K562 (cell line): ENCODE results near the gene SPEG. TPM values are rescaled to one million over a fixed set of nuclear protein-coding genes. Genes with fewer than 3 reads are reported as not detected.

Experiments used
- ATAC-seq: fragments of 200-7000 bp; cut with Tn5 transposase; 3 replicates; pipeline ENCODE4 v1.9.1; 2020; ENCODE audit warnings: moderate library complexity
- BruUV-seq: library from RNA; stranded (reverse); fragments of 400-500 nt; replicated peaks from 2 replicates; lab custom pipeline; 2021; lab: Mats Ljungman, UMichigan
- CTCF ChIA-PET: fragments of 300-600 bp; formaldehyde crosslinking; extraction: SDS; loops from one replicate; lab custom pipeline; 2021; ENCODE audit warnings: low intra/inter-chr PET ratio; lab: Yijun Ruan, JAX
- POLR2A ChIA-PET: fragments of 300-600, 350-650 bp; sonication (Branson Sonifier 250); formaldehyde crosslinking; extraction: SDS; loops from one replicate; lab custom pipeline; 2021; ENCODE audit warnings: antibody characterized with exemption, inconsistent platforms; lab: Yijun Ruan, JAX
- DNase-seq, 4 experiments: peaks; one replicate each; pipeline versions ENCODE4 v3.0.0 to v3.0.0-alpha.2; 2011 to 2018; ENCODE audit warnings: low spot score in 3 of 4, mixed read lengths in 3 of 4; ENCODE audit errors: extremely low read depth in 1 of 4
- FAIRE-seq: peaks from 2 replicates; lab custom pipeline; 2011; peaks lifted over from hg19 to GRCh38; lab: Jason Lieb, UNC
- H2AFZ ChIP-seq: 2 replicates; pipeline ENCODE4 v1.6.0; 2011; ENCODE audit warnings: low read depth, low read length, control low read depth, inconsistent platforms
- H3K27ac ChIP-seq: fragments of 200-600 bp; 3 replicates; pipeline ENCODE4 v1.8.0; 2011; ENCODE audit warnings: low read depth, mild to moderate bottlenecking, control low read depth, inconsistent platforms, low read length, moderate library complexity, mixed read lengths; ENCODE audit errors: extremely low read depth
- H3K27me3 ChIP-seq, 2 experiments: fragments of 300-600 bp in 1 of 2; 2 replicates in 1 of 2; 3 replicates in 1 of 2; pipeline versions ENCODE4 v1.6.0 to v1.8.0; 2011; ENCODE audit warnings: inconsistent platforms in 2 of 2, low read length in 2 of 2, mild to moderate bottlenecking in 1 of 2, mixed read lengths in 1 of 2, moderate library complexity in 1 of 2; ENCODE audit not compliant: control insufficient read depth in 2 of 2, insufficient read depth in 2 of 2
- H3K36me3 ChIP-seq: fragments of 300-600 bp; 3 replicates; pipeline ENCODE4 v1.8.0; 2011; ENCODE audit warnings: mild to moderate bottlenecking, low read length, inconsistent platforms; ENCODE audit not compliant: control insufficient read depth, insufficient read depth
- H3K4me1 ChIP-seq, 2 experiments: fragments of 200-600 bp in 1 of 2; replicated peaks in 1 of 2; 2 replicates in 1 of 2; 3 replicates in 1 of 2; pipeline versions ENCODE4 v1.5.1 to v1.8.0; 2011; ENCODE audit warnings: inconsistent platforms in 2 of 2, low read length in 2 of 2, mild to moderate bottlenecking in 1 of 2, mixed read lengths in 1 of 2, moderate library complexity in 1 of 2; ENCODE audit not compliant: control insufficient read depth in 2 of 2, insufficient read depth in 2 of 2
- H3K4me2 ChIP-seq: 2 replicates; pipeline ENCODE4 v1.6.1; 2011; ENCODE audit warnings: low read length, control low read depth, inconsistent platforms, mixed read lengths; ENCODE audit not compliant: insufficient read depth
- H3K4me3 ChIP-seq: fragments of 200-600 bp; sonication (generic), shearing (Covaris generic); 2 replicates; pipeline ENCODE4 v1.5.1; 2016; ENCODE audit warnings: control low read depth, inconsistent platforms
- H3K79me2 ChIP-seq: fragments of 200-600 bp; 3 replicates; pipeline ENCODE4 v1.8.0; 2011; ENCODE audit warnings: low read length, inconsistent platforms; ENCODE audit not compliant: control insufficient read depth, insufficient read depth
- H3K9ac ChIP-seq, 2 experiments: 2 replicates each; pipeline versions ENCODE4 v1.6.0 to v1.6.1; 2011; ENCODE audit warnings: low read depth in 2 of 2, low read length in 2 of 2, control low read depth in 1 of 2, inconsistent platforms in 1 of 2, mild to moderate bottlenecking in 1 of 2, mixed read lengths in 1 of 2; ENCODE audit not compliant: insufficient read depth in 1 of 2
- H3K9me1 ChIP-seq: one replicate; pipeline ENCODE4 v1.6.0; 2011; ENCODE audit warnings: inconsistent platforms, mild to moderate bottlenecking, low read length, moderate library complexity; ENCODE audit not compliant: control insufficient read depth, insufficient read depth
- H3K9me3 ChIP-seq: replicated peaks from 2 replicates; pipeline ENCODE4 v1.5.1; 2011; ENCODE audit warnings: low read depth, low read length, inconsistent platforms; ENCODE audit not compliant: control insufficient read depth, insufficient read depth
- H4K20me1 ChIP-seq: replicated peaks from 2 replicates; pipeline ENCODE4 v1.6.1; 2011; ENCODE audit warnings: low read length, inconsistent platforms, mixed read lengths; ENCODE audit not compliant: control insufficient read depth, insufficient read depth
- BCL6 ChIP-seq: fragments of 250-450 bp; sonication (Bioruptor Pico); IDR thresholded peaks from 2 replicates; pipeline ENCODE4 v1.4.0; 2020
- BRF2 ChIP-seq: IDR thresholded peaks from 3 replicates; pipeline ENCODE4 v1.6.1; 2011; ENCODE audit warnings: borderline replicate concordance, mild to moderate bottlenecking; ENCODE audit not compliant: insufficient read length, insufficient read depth
- ETV5 ChIP-seq: sonication (generic); formaldehyde crosslinking; IDR thresholded peaks from 2 replicates; pipeline ENCODE4 v1.4.0; 2020; ENCODE audit warnings: low read depth, mild to moderate bottlenecking, missing genetic modification reagents
- MIER1 ChIP-seq: fragments of 450-650 bp; IDR thresholded peaks from 2 replicates; pipeline ENCODE4 v1.6.1; 2016; ENCODE audit warnings: antibody characterized with exemption, mild to moderate bottlenecking, low read depth
- MTF1 ChIP-seq: fragments of 250-450 bp; sonication (Bioruptor Pico); IDR thresholded peaks from 2 replicates; pipeline ENCODE4 v1.9.0; 2021; ENCODE audit warnings: moderate library complexity, mild to moderate bottlenecking, inconsistent platforms, borderline replicate concordance
- MXD1 ChIP-seq: fragments of 250-450 bp; sonication (Bioruptor Pico); IDR thresholded peaks from 2 replicates; pipeline ENCODE4 v1.8.0; 2021; ENCODE audit warnings: borderline replicate concordance, mild to moderate bottlenecking, moderate library complexity; ENCODE audit not compliant: poor library complexity, severe bottlenecking
- NFE2L1 ChIP-seq: fragments of 450-650 bp; IDR thresholded peaks from 2 replicates; pipeline ENCODE4 v1.6.1; 2016; ENCODE audit warnings: missing genetic modification characterization, low read depth, mild to moderate bottlenecking, missing compliant biosample characterization, moderate library complexity, borderline replicate concordance
- PHB2 ChIP-seq: fragments of 450-650 bp; IDR thresholded peaks from 2 replicates; pipeline ENCODE4 v1.6.1; 2017; ENCODE audit warnings: low read depth
- RB1 ChIP-seq: fragments of 450-650 bp; IDR thresholded peaks from 2 replicates; pipeline ENCODE4 v1.6.1; 2017; ENCODE audit warnings: low read depth, mild to moderate bottlenecking
- SMC3 ChIP-seq: conservative IDR thresholded peaks from 2 replicates; pipeline ENCODE4 v1.6.1; 2011; ENCODE audit warnings: low read depth, low read length, improper control_type of control experiment; ENCODE audit not compliant: insufficient read depth
- SRSF3 ChIP-seq: fragments of 200-400 bp; formaldehyde crosslinking; IDR thresholded peaks from 2 replicates; pipeline ENCODE4 v1.6.1; 2016; ENCODE audit warnings: mild to moderate bottlenecking, low read length, moderate library complexity; ENCODE audit not compliant: insufficient read depth
- TSC22D4 ChIP-seq: fragments of 450-650 bp; IDR thresholded peaks from 2 replicates; pipeline ENCODE4 v1.6.1; 2016; ENCODE audit warnings: missing genetic modification characterization, missing biosample characterization, control low read depth
- ZNF324 ChIP-seq: fragments of 250-450 bp; sonication (Bioruptor Pico); IDR thresholded peaks from 2 replicates; pipeline ENCODE4 v1.4.0; 2020; ENCODE audit warnings: mild to moderate bottlenecking
- ZNF507 ChIP-seq: conservative IDR thresholded peaks from 2 replicates; pipeline ENCODE4 v1.6.1; 2017; ENCODE audit warnings: missing genetic modification characterization, missing compliant biosample characterization
- ZNF707 ChIP-seq: fragments of 250-450 bp; sonication (Bioruptor Pico); conservative IDR thresholded peaks from 2 replicates; pipeline ENCODE4 v1.8.0; 2022; ENCODE audit warnings: inconsistent platforms, mild to moderate bottlenecking, moderate library complexity
- WGBS: fragments of 100-300 bp; shearing (Covaris generic); methylation state at CpG from one replicate; pipeline ENCODE4 v1.1.6; 2016; ENCODE audit warnings: low coverage, mixed read lengths; ENCODE audit not compliant: insufficient coverage; ENCODE audit errors: missing lambda C conversion rate; 5-methylcytosine and 5-hydroxymethylcytosine counted together
- in situ Hi-C: fragments of 300-500 bp; cut with MboI; formaldehyde crosslinking; loops from 4 replicates; pipeline ENCODE4 v1.15.0; 2018; ENCODE audit warnings: inconsistent platforms, mixed read lengths
- intact Hi-C: fragments of 100-400 bp; cut with micrococcal nuclease; formaldehyde crosslinking; loops from 2 replicates; pipeline ENCODE4 v1.14.2; 2022
- polyA plus RNA-seq, 8 experiments: library from polyadenylated mRNA; depleted of rRNA in 4 of 8; stranded (reverse) in 5 of 8; unstranded in 3 of 8; fragments of >200 nt; fragmentation: Nextera tagmentation in 2 of 8; fragmentation: Illumina TruSeq in 1 of 8; extraction: Ambion mirVana in 2 of 8; extraction: Trizol in 1 of 8; gene quantifications; 2 replicates each; pipeline versions ENCODE4 v1.2.1 to v1.2.3, GENCODE V29; 2011 to 2014; ENCODE audit warnings: inconsistent platforms in 1 of 8, missing spikeins in 1 of 8
- total RNA-seq, 7 experiments: library from RNA; depleted of rRNA in 6 of 7; stranded (reverse); fragments of >200 nt in 6 of 7; fragmentation: Illumina TruSeq in 2 of 7; extraction: Trizol in 2 of 7; gene quantifications; 2 replicates each; pipeline versions ENCODE4 v1.2.1 to v1.2.3, GENCODE V29; 2011 to 2021; ENCODE audit warnings: low replicate concordance in 1 of 7
- TF ChIP-seq, protein P1 (sequence below): fragments of 250-450 bp; sonication (Bioruptor Pico); IDR thresholded peaks from 2 replicates; pipeline ENCODE4 v1.5.1; 2021; ENCODE audit warnings: mild to moderate bottlenecking
- TF ChIP-seq, protein P2 (sequence below): fragments of 250-450 bp; sonication (Bioruptor Pico); IDR thresholded peaks from 2 replicates; pipeline ENCODE4 v1.4.0; 2020; ENCODE audit warnings: borderline replicate concordance

SPEG gene
- total and polyA plus RNA-seq, 9 of the 15 experiments (the other 6 are each of a cell fraction or from before 2014, with no cell fraction given) = 0.49 to 8.7 (median 3.0) TPM

DNA sequence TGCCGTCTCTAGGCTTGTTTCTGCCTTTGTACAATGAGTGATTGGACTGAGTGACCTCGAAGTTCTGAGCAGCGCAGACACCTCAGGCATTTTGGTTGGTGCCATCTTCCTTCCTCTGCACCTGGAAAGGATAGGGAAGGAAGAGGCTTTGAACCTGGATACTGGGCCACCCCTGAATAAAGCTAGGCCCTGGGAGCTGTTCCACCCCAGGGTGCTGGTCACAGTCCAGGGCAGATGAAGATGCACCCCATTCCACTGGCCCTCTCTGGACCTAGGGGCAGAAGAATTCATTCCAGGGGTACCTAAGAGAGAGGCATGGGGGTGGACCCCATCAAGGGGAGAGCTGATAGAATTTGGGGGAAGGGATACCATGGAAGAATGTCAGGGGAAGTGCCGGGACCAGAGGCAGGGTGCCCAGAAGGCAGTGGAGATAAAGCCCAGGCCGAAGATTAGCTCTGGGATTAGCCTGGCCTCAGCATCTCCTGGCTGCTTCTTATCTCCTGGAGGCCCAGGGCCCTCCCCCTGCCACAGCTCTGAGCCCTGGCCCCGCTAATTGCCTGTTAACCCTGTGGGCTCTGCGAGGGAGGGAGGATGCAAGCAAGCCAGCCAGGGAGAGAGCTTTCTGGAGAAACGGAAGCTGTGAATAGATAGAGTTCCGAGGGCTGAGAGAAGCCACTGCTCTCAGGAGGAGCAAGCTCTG, 91.0 kb downstream of the SPEG start:
- Histone ChIP-seq H3K27me3 (no peaks in the 10 kb centered on the region), H3K9me1 (no peaks in the 10 kb centered on the region), H3K79me2 (peaks cover 79% of the 10 kb centered on the region), H3K4me2 (peak overlapping the region; percentile 74), H3K4me3 (no peak overlapping the region; the same call in 1 of the 2 replicates), H3K9me3 (no peaks in the 10 kb centered on the region), H3K4me1 (peaks cover 84 to 91% of the 10 kb centered on the region in 2 experiments), H3K36me3 (peaks cover 29% of the 10 kb centered on the region; the same call in 2 of the 3 replicates), H2AFZ (no peak overlapping the region), H3K9ac (peak overlapping the region; percentile 58 to 83), H3K27ac (peak overlapping the region; percentile 71), H4K20me1 (no peaks in the 10 kb centered on the region)
- FAIRE-seq (peak; percentile 98), ATAC-seq (peak; percentile 76), DNase-seq (peak; percentile 68 to 93 (median 80))
- ChIA-PET POLR2A (interaction anchor here (0.7 to 1.2 kb wide), 5 partner anchors 27 to 137 kb away, joined by 3 to 4 read pairs (median 3); partner anchors contain the start of gene GMPPA), CTCF (no interaction called here)
- no TSS peak for BruUV-seq
- in situ Hi-C loops (loop anchor here (5.0 to 10.0 kb wide), 2 partner anchors 33 to 51 kb away; no protein-coding TSS in a partner anchor), intact Hi-C loops (loop anchor here (1.0 kb wide), 3 partner anchors 15 to 49 kb away; partner anchors contain the start of gene GMPPA)
- 2% methylated on average over 7 of the region's 9 CpGs for WGBS
- TF ChIP-seq RB1 (no peak; the same call in 1 of the 2 replicates), BCL6 (no peak), ETV5 (CRISPR knock-in tag) (peak; percentile 57; the same call in 1 of the 2 replicates), SMC3 (no peak), MTF1 (CRISPR knock-in tag) (no peak), ZNF707 (no peak), ZNF507 (tag) (no peak), MXD1 (CRISPR knock-in tag) (no peak), TSC22D4 (no peak), PHB2 (no peak), SRSF3 (no peak), MIER1 (peak; percentile 54; the same call in 1 of the 2 replicates), ZNF324 (CRISPR knock-in tag) (no peak), BRF2 (no peak), NFE2L1 (tag) (no peak)
- TF ChIP-seq, protein P1, sequence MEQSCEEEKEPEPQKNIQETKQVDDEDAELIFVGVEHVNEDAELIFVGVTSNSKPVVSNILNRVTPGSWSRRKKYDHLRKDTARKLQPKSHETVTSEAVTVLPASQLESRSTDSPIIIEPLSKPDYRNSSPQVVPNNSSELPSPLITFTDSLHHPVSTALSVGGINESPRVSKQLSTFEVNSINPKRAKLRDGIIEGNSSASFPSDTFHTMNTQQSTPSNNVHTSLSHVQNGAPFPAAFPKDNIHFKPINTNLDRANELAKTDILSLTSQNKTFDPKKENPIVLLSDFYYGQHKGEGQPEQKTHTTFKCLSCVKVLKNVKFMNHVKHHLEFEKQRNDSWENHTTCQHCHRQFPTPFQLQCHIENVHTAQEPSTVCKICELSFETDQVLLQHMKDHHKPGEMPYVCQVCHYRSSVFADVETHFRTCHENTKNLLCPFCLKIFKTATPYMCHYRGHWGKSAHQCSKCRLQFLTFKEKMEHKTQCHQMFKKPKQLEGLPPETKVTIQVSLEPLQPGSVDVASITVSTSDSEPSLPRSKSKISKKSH (CRISPR knock-in tag) = no peak
- TF ChIP-seq, protein P2, sequence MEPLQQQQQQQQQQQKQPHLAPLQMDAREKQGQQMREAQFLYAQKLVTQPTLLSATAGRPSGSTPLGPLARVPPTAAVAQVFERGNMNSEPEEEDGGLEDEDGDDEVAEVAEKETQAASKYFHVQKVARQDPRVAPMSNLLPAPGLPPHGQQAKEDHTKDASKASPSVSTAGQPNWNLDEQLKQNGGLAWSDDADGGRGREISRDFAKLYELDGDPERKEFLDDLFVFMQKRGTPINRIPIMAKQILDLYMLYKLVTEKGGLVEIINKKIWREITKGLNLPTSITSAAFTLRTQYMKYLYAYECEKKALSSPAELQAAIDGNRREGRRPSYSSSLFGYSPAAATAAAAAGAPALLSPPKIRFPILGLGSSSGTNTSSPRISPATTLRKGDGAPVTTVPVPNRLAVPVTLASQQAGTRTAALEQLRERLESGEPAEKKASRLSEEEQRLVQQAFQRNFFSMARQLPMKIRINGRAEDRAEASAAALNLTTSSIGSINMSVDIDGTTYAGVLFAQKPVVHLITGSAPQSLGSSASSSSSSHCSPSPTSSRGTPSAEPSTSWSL (CRISPR knock-in tag) = no peak
